K562 (cell line): ENCODE results near the gene DCTN5. TPM values are rescaled to one million over a fixed set of nuclear protein-coding genes. Genes with fewer than 3 reads are reported as not detected.

Experiments used
- ATF6 ChIP-seq: sonication (generic); formaldehyde crosslinking; IDR thresholded peaks from 2 replicates; pipeline ENCODE4 v1.4.0; 2020; ENCODE audit warnings: mild to moderate bottlenecking, missing genetic modification reagents
- CBFA2T3 ChIP-seq: fragments of 450-650 bp; IDR thresholded peaks from 2 replicates; pipeline ENCODE4 v1.6.1; 2017
- CHD1 ChIP-seq: fragments of 200-600 bp; sonication (generic); IDR thresholded peaks from one replicate; pipeline ENCODE4 v1.6.1; 2012; ENCODE audit warnings: mild to moderate bottlenecking, moderate library complexity, low read length, inconsistent platforms
- CREM ChIP-seq: IDR thresholded peaks from 2 replicates; pipeline ENCODE4 v1.6.1; 2014; ENCODE audit warnings: antibody characterized with exemption, low read depth
- FOXA3 ChIP-seq, 2 experiments: fragments of 450-650 bp in 1 of 2; sonication (generic) in 1 of 2; formaldehyde crosslinking; IDR thresholded peaks in 1 of 2; conservative IDR thresholded peaks in 1 of 2; 2 replicates each; pipeline versions ENCODE4 v1.4.0 to v1.8.0; 2020 to 2022; ENCODE audit warnings: mild to moderate bottlenecking in 2 of 2, missing genetic modification reagents in 1 of 2
- KDM1A ChIP-seq, 2 experiments: fragments of 450-650 bp; IDR thresholded peaks; 2 replicates each; pipeline ENCODE4 v1.6.1; 2016; ENCODE audit warnings: mild to moderate bottlenecking in 2 of 2
- KLF1 ChIP-seq: fragments of 450-650 bp; IDR thresholded peaks from 2 replicates; pipeline ENCODE4 v1.6.1; 2016; ENCODE audit warnings: missing genetic modification characterization, missing compliant biosample characterization
- MEF2D ChIP-seq: conservative IDR thresholded peaks from 2 replicates; pipeline ENCODE4 v1.6.1; 2016; ENCODE audit warnings: low read depth, missing genetic modification characterization, missing compliant biosample characterization
- MXD1 ChIP-seq: fragments of 250-450 bp; sonication (Bioruptor Pico); IDR thresholded peaks from 2 replicates; pipeline ENCODE4 v1.8.0; 2021; ENCODE audit warnings: borderline replicate concordance, mild to moderate bottlenecking, moderate library complexity; ENCODE audit not compliant: poor library complexity, severe bottlenecking
- MYNN ChIP-seq, 2 experiments: sonication (generic); formaldehyde crosslinking in 1 of 2; IDR thresholded peaks; 2 replicates each; pipeline versions ENCODE4 v1.5.0 to v1.6.1; 2016 to 2020; ENCODE audit warnings: antibody characterized with exemption in 1 of 2, missing genetic modification reagents in 1 of 2
- NCOA2 ChIP-seq, 2 experiments: fragments of 450-650 bp; IDR thresholded peaks; 2 replicates each; pipeline ENCODE4 v1.6.1; 2018; ENCODE audit warnings: mild to moderate bottlenecking in 2 of 2, moderate library complexity in 1 of 2; ENCODE audit not compliant: partially characterized antibody in 2 of 2
- NONO ChIP-seq, 2 experiments: fragments of 200-400 bp in 1 of 2; fragments of 450-650 bp in 1 of 2; formaldehyde crosslinking in 1 of 2; IDR thresholded peaks; 2 replicates each; pipeline ENCODE4 v1.6.1; 2017; ENCODE audit warnings: low read depth in 2 of 2, mild to moderate bottlenecking in 2 of 2, moderate library complexity in 2 of 2, low read length in 1 of 2
- OTX1 ChIP-seq: fragments of 450-650 bp; formaldehyde crosslinking; IDR thresholded peaks from 2 replicates; pipeline ENCODE4 v1.4.0; 2022; ENCODE audit warnings: mild to moderate bottlenecking
- RFX7 ChIP-seq: fragments of 250-450 bp; sonication (Bioruptor Pico); IDR thresholded peaks from 2 replicates; pipeline ENCODE4 v1.5.1; 2021; ENCODE audit warnings: mild to moderate bottlenecking
- RNF2 ChIP-seq: sonication (generic); IDR thresholded peaks from 2 replicates; pipeline ENCODE4 v1.6.1; 2016
- SAFB2 ChIP-seq: fragments of 200-400 bp; formaldehyde crosslinking; IDR thresholded peaks from 2 replicates; pipeline ENCODE4 v1.6.1; 2018; ENCODE audit warnings: borderline replicate concordance, low read length, low read depth, moderate library complexity; ENCODE audit not compliant: severe bottlenecking
- SIN3A ChIP-seq, 2 experiments: fragments of 150-350 bp in 1 of 2; IDR thresholded peaks; 2 replicates each; pipeline ENCODE4 v1.6.1; 2011 to 2016; ENCODE audit warnings: borderline replicate concordance in 2 of 2, low read depth in 2 of 2, low read length in 2 of 2, mild to moderate bottlenecking in 2 of 2, moderate library complexity in 2 of 2; ENCODE audit not compliant: control insufficient read depth in 1 of 2
- SMARCE1 ChIP-seq: fragments of 450-650 bp; IDR thresholded peaks from 2 replicates; pipeline ENCODE4 v1.7.1; 2016; ENCODE audit warnings: mild to moderate bottlenecking
- SREBF1 ChIP-seq: fragments of 150-350 bp; IDR thresholded peaks from 2 replicates; pipeline ENCODE4 v1.6.1; 2014; ENCODE audit warnings: antibody characterized with exemption, low read depth, low read length, borderline replicate concordance
- TAF1 ChIP-seq: IDR thresholded peaks from 2 replicates; pipeline ENCODE4 v1.6.1; 2011; ENCODE audit warnings: mild to moderate bottlenecking, low read length, moderate library complexity; ENCODE audit not compliant: insufficient read depth, control insufficient read depth, severe bottlenecking; ENCODE audit errors: extremely low read depth
- TAF7 ChIP-seq: fragments of 450-650 bp; IDR thresholded peaks from 2 replicates; pipeline ENCODE4 v1.6.1; 2016; ENCODE audit warnings: missing genetic modification characterization, missing compliant biosample characterization
- TAL1 ChIP-seq: fragments of 450-650 bp; IDR thresholded peaks from 2 replicates; pipeline ENCODE4 v1.6.1; 2016; ENCODE audit warnings: mild to moderate bottlenecking
- TBP ChIP-seq: optimal IDR thresholded peaks from 2 replicates; pipeline ENCODE3; 2011; ENCODE audit warnings: low read depth, low read length, improper control_type of control experiment
- XRCC3 ChIP-seq: fragments of 450-650 bp; IDR thresholded peaks from 2 replicates; pipeline ENCODE4 v1.6.1; 2017; ENCODE audit warnings: mild to moderate bottlenecking, moderate library complexity
- ZNF347 ChIP-seq: fragments of 450-650 bp; formaldehyde crosslinking; IDR thresholded peaks from 2 replicates; pipeline ENCODE4 v1.4.0; 2020; ENCODE audit warnings: low read depth, mild to moderate bottlenecking, moderate library complexity
- polyA plus RNA-seq, 8 experiments: library from polyadenylated mRNA; depleted of rRNA in 4 of 8; stranded (reverse) in 5 of 8; unstranded in 3 of 8; fragments of >200 nt; fragmentation: Nextera tagmentation in 2 of 8; fragmentation: Illumina TruSeq in 1 of 8; extraction: Ambion mirVana in 2 of 8; extraction: Trizol in 1 of 8; gene quantifications; 2 replicates each; pipeline versions ENCODE4 v1.2.1 to v1.2.3, GENCODE V29; 2011 to 2014; ENCODE audit warnings: inconsistent platforms in 1 of 8, missing spikeins in 1 of 8
- total RNA-seq, 7 experiments: library from RNA; depleted of rRNA in 6 of 7; stranded (reverse); fragments of >200 nt in 6 of 7; fragmentation: Illumina TruSeq in 2 of 7; extraction: Trizol in 2 of 7; gene quantifications; 2 replicates each; pipeline versions ENCODE4 v1.2.1 to v1.2.3, GENCODE V29; 2011 to 2021; ENCODE audit warnings: low replicate concordance in 1 of 7

Gene DCTN5
- total and polyA plus RNA-seq, 9 of the 15 experiments (the other 6 are each of a cell fraction or from before 2014, with no cell fraction given): 35.8 to 149 (median 75.9) TPM

DNA sequence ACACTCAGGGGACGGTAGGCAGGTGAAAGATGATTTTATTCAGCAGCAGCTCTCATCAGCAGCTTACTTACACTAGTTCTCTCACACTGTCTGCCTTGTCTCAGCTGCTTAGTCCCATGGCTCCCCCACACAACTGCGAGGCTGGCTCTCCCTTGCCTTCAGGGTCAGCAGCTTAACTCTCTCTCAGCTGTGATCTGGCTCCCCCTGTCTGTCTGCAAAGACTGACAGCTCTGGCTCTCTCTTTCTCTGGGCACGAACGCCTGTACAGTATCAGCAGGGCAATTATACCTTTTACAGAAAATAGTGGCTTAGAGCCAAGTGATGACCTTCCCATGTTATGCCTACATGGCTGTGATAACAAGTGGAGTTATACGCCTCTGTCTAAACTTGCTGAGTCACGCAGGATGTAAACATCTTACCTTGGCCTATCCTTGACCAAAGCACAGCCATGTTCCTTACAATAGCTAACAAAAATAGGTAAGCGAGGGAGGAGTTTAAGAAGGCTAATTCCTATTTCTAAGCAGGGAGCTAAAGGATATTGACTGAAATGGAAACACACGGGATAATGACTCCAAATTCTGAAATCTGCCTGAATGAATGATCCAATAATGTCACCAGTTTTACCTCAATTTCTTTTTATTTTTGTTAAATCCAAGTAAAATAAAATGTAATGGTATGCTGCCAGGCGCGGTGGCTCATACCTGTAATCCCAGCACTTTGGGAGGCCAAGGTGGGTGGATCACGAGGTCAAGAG lies 44.1 kb upstream of the DCTN5 start (continued):
- TF ChIP-seq TBP (no peak), RNF2 (no peak), RFX7 (peak; percentile 93), XRCC3 (no peak), SIN3A (IDR thresholded peaks at IDR 0.05; ENCODE audit: borderline replicate concordance in 2 of 2, control insufficient read depth in 1 of 2, low read depth in 2 of 2, low read length in 2 of 2) (peak in 1 of 2 experiments; percentile 77; a peak in 2 of 4 replicates), SAFB2 (no peak), TAF7 (tag) (peak; percentile 97), KLF1 (tag) (peak; percentile 84), CBFA2T3 (peak; percentile 65), NONO (IDR thresholded peaks at IDR 0.05; ENCODE audit: low read depth in 2 of 2, low read length in 1 of 2) (no peak), TAL1 (no peak), CREM (peak; percentile 56), FOXA3 (CRISPR knock-in tag; conservative IDR thresholded peaks at IDR 0.05 in 1 of 2, IDR thresholded peaks at IDR 0.05 in 1 of 2) (peak; percentile 67 to 84; a peak in 3 of 4 replicates), OTX1 (CRISPR knock-in tag) (peak; percentile 99), KDM1A (IDR thresholded peaks at IDR 0.05) (peak; percentile 82 to 90), MYNN (IDR thresholded peaks at IDR 0.05) (0 out of 2 replicates have a peak, but pooled peaks have one; percentile 47), MYNN (CRISPR knock-in tag; IDR thresholded peaks at IDR 0.05) (no peak), TAF1 (no peak), ATF6 (CRISPR knock-in tag) (no peak), SREBF1 (no peak), ZNF347 (CRISPR knock-in tag) (peak; percentile 96), MXD1 (CRISPR knock-in tag) (peak; percentile 87), NCOA2 (IDR thresholded peaks at IDR 0.05; ENCODE audit: partially characterized antibody in 2 of 2) (no peak), MEF2D (tag) (peak; percentile 100), CHD1 (no peak), SMARCE1 (peak; percentile 86)
